Karpas-422 (cell line): Measurements from ENCODE around the gene RFNG. TPM values are rescaled to one million over a fixed set of nuclear protein-coding genes. Genes with fewer than 3 reads are reported as not detected.

Experiments
- DNase-seq: peaks from one replicate; pipeline ENCODE4 v3.0.0-alpha.2; 2015
- H2AFZ ChIP-seq: fragments of 200-600 bp; sonication (generic); 2 replicates; pipeline ENCODE4 v1.6.1; 2014; ENCODE audit warnings: antibody characterized with exemption, low read length, mixed read lengths
- H3K27ac ChIP-seq: fragments of 200-600 bp; sonication (generic); 2 replicates; pipeline ENCODE4 v1.5.1; 2014; ENCODE audit warnings: mild to moderate bottlenecking, low read length, moderate library complexity
- H3K27me3 ChIP-seq: fragments of 200-600 bp; sonication (generic); 2 replicates; pipeline ENCODE4 v1.6.1; 2014; ENCODE audit warnings: low read length, mixed read lengths
- H3K36me3 ChIP-seq: fragments of 200-600 bp; sonication (generic); 2 replicates; pipeline ENCODE4 v1.6.1; 2014; ENCODE audit warnings: low read length, mixed read lengths; ENCODE audit not compliant: insufficient read depth
- H3K4me1 ChIP-seq: fragments of 200-600 bp; sonication (generic); 2 replicates; pipeline ENCODE4 v1.6.1; 2014; ENCODE audit warnings: mild to moderate bottlenecking, low read length, mixed read lengths
- H3K4me2 ChIP-seq: fragments of 200-600 bp; sonication (generic); 2 replicates; pipeline ENCODE4 v1.6.1; 2014; ENCODE audit warnings: low read length, low read depth, mild to moderate bottlenecking; ENCODE audit not compliant: poor library complexity, severe bottlenecking
- H3K4me3 ChIP-seq: fragments of 200-600 bp; sonication (generic); 2 replicates; pipeline ENCODE4 v1.5.1; 2014; ENCODE audit warnings: mild to moderate bottlenecking, antibody characterized with exemption, low read length, mixed read lengths
- H3K79me2 ChIP-seq: fragments of 200-600 bp; sonication (generic); 2 replicates; pipeline ENCODE4 v1.6.1; 2014; ENCODE audit warnings: mild to moderate bottlenecking, low read length, mixed read lengths
- H3K9ac ChIP-seq: fragments of 200-600 bp; sonication (generic); 2 replicates; pipeline ENCODE4 v1.6.0; 2014; ENCODE audit warnings: low read length
- H3K9me2 ChIP-seq: fragments of 200-600 bp; sonication (generic), shearing (Covaris generic); replicated peaks from 2 replicates; pipeline ENCODE4 v1.6.0; 2014; ENCODE audit warnings: mild to moderate bottlenecking, low read length, moderate library complexity; ENCODE audit not compliant: insufficient read depth
- H3K9me3 ChIP-seq: fragments of 300-700, 200-600 bp; sonication (generic); 2 replicates; pipeline ENCODE4 v1.6.1; 2014; ENCODE audit warnings: low read length, mixed read lengths
- H4K20me1 ChIP-seq: fragments of 200-600 bp; sonication (generic); 2 replicates; pipeline ENCODE4 v1.6.1; 2014; ENCODE audit warnings: mild to moderate bottlenecking, antibody characterized with exemption, low read length, low read depth; ENCODE audit not compliant: insufficient read depth
- total RNA-seq: library from RNA; depleted of rRNA; stranded (reverse); fragments of >200 nt; shearing (Covaris generic); gene quantifications from 2 replicates; pipeline ENCODE4 v1.2.3, GENCODE V29; 2014; ENCODE audit warnings: low replicate concordance

The RFNG gene
- total RNA-seq, 1 experiment from 2014 or later: 16.5 TPM

GRCh38 chr17:82058855-82059249, 7.2 kb upstream of the RFNG start:
- no peak overlapping the region for H3K4me3 ChIP-seq
- H3K79me2 ChIP-seq: peaks cover 7% of the 10 kb centered on the region
- no peak for DNase-seq
- H3K9me3 ChIP-seq: no peaks in the 10 kb centered on the region
- H3K27ac ChIP-seq: no peak overlapping the region
- no peak overlapping the region for H3K4me2 ChIP-seq
- no peak overlapping the region for H2AFZ ChIP-seq
- H3K36me3 ChIP-seq: no peaks in the 10 kb centered on the region
- H3K9ac ChIP-seq: no peak overlapping the region
- no peaks in the 10 kb centered on the region for H3K9me2 ChIP-seq
- no peaks in the 10 kb centered on the region for H3K27me3 ChIP-seq
- H3K4me1 ChIP-seq: peaks cover 12% of the 10 kb centered on the region
- 0 out of 2 replicates have a peak, but pooled peaks cover 11% of the 10 kb centered on the region for H4K20me1 ChIP-seq

GRCh38 chr17:82058230-82058854, 6.7 kb upstream of the RFNG start:
- H3K36me3 ChIP-seq: no peaks in the 10 kb centered on the region
- 0 out of 2 replicates have a peak, but pooled peaks cover 9% of the 10 kb centered on the region for H4K20me1 ChIP-seq
- H3K9ac ChIP-seq: no peak overlapping the region

DNA sequence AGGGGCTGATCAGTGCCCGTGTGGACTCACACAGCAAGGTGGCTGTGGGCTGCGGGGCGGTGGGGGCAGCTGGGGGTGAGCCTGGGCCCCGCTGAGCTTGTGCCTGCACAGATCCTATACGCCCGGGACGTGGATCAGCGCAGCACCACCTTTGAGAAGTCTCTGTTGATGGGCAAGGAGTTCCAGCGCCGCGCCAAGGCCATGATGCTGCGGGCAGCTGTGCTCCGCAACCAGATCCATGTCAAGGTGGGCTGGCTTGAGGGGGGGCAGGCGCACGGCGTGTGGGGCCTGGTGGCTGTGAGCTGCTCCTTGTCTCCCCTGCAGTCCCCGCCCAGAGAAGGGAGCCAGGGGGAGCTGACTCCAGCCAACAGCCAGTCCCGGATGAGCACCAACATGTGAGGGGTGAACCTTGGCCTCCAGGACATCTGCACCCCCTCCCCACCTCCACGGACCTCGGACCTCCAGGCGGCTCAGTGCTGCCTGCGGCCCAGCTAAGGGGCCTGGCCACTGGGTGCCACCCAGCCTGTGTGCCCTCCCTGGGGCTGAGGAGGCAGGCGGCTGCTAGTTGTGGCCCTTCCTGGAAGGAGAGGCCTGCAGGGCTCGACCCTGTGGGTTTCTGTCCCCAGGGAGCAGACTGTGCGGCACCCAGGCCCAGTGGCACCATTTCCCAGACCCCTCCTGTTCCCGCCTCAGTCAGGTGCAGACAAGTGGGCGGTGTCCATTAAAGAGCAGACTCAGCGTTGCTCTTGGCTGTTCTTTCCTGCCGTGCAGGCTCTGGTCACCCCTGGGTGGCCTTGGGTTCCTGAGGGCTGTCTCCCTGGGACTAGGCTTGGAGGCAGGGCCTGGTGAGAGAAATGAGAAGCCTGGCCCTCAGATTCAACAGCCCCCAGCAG, 5.4 kb upstream of the RFNG start:
- H3K4me3 ChIP-seq: no peak overlapping the region
- no peaks in the 10 kb centered on the region for H3K27me3 ChIP-seq
- no peak overlapping the region for H3K9ac ChIP-seq
- no peak overlapping the region for H3K4me2 ChIP-seq
- no peaks in the 10 kb centered on the region for H3K9me3 ChIP-seq
- H2AFZ ChIP-seq: no peak overlapping the region
- DNase-seq: no peak
- H3K9me2 ChIP-seq: no peaks in the 10 kb centered on the region
- no peaks in the 10 kb centered on the region for H3K36me3 ChIP-seq
- peaks cover 17% of the 10 kb centered on the region; the same call in 1 of the 2 replicates for H4K20me1 ChIP-seq
- H3K27ac ChIP-seq: no peak overlapping the region
- peaks cover 21% of the 10 kb centered on the region for H3K4me1 ChIP-seq
- H3K79me2 ChIP-seq: peaks cover 17% of the 10 kb centered on the region

More at GRCh38 chr17:82058230-82058854, 6.7 kb upstream of the RFNG start:
- H3K79me2 ChIP-seq: peaks cover 6% of the 10 kb centered on the region
- no peaks in the 10 kb centered on the region for H3K9me3 ChIP-seq
- no peak for DNase-seq
- H3K27me3 ChIP-seq: no peaks in the 10 kb centered on the region
- H3K9me2 ChIP-seq: no peaks in the 10 kb centered on the region
- H3K27ac ChIP-seq: no peak overlapping the region
- H3K4me3 ChIP-seq: no peak overlapping the region
- H2AFZ ChIP-seq: no peak overlapping the region
- H3K4me2 ChIP-seq: no peak overlapping the region
- H3K4me1 ChIP-seq: peaks cover 13% of the 10 kb centered on the region

- Histone ChIP-seq H3K4me1 (peaks cover 21% of the 10 kb centered on the region), H3K79me2 (peaks cover 17% of the 10 kb centered on the region), H3K27me3 (no peaks in the 10 kb centered on the region), H3K9me3 (no peaks in the 10 kb centered on the region), H3K9ac (no peak overlapping the region), H3K9me2 (no peaks in the 10 kb centered on the region), H3K4me3 (no peak overlapping the region), H4K20me1 (peaks cover 17% of the 10 kb centered on the region; the same call in 1 of the 2 replicates), H3K4me2 (no peak overlapping the region), H3K27ac (no peak overlapping the region), H3K36me3 (no peaks in the 10 kb centered on the region), H2AFZ (no peak overlapping the region)
- no peak for DNase-seq
These were observed 4.5 kb upstream of the RFNG start for GRCh38 chr17:82055965-82056728.

- no peak overlapping the region for H3K4me3 ChIP-seq
- peaks cover 29% of the 10 kb centered on the region for H3K4me1 ChIP-seq
- no peak overlapping the region for H2AFZ ChIP-seq
- H3K4me2 ChIP-seq: no peak overlapping the region
- H3K36me3 ChIP-seq: no peaks in the 10 kb centered on the region
- H3K27me3 ChIP-seq: no peaks in the 10 kb centered on the region
- no peak for DNase-seq
- peaks cover 17% of the 10 kb centered on the region; the same call in 1 of the 2 replicates for H4K20me1 ChIP-seq
- peaks cover 17% of the 10 kb centered on the region for H3K79me2 ChIP-seq
- H3K9me3 ChIP-seq: no peaks in the 10 kb centered on the region
- H3K27ac ChIP-seq: no peak overlapping the region
- no peaks in the 10 kb centered on the region for H3K9me2 ChIP-seq
- H3K9ac ChIP-seq: no peak overlapping the region
These were observed 3.7 kb upstream of the RFNG start for GRCh38 chr17:82055023-82055964.

- Histone ChIP-seq H3K27me3 (no peaks in the 10 kb centered on the region), H3K9me2 (no peaks in the 10 kb centered on the region), H3K4me2 (no peak overlapping the region), H3K4me1 (peaks cover 35% of the 10 kb centered on the region), H3K79me2 (peaks cover 17% of the 10 kb centered on the region), H3K9me3 (no peaks in the 10 kb centered on the region), H2AFZ (no peak overlapping the region), H3K9ac (no peak overlapping the region), H3K36me3 (no peaks in the 10 kb centered on the region), H3K4me3 (no peak overlapping the region), H4K20me1 (peaks cover 17% of the 10 kb centered on the region; the same call in 1 of the 2 replicates), H3K27ac (no peak overlapping the region)
- no peak for DNase-seq
These were observed 2.9 kb upstream of the RFNG start for GRCh38 chr17:82054351-82055022.
